ENCODE measurements around the gene SND1. TPM values are rescaled to one million over a fixed set of nuclear protein-coding genes. Genes with fewer than 3 reads are reported as not detected.

The SND1 gene
- total RNA-seq, 3 donors from 2014 or later = 260 to 267 (median 267) TPM

DNA sequence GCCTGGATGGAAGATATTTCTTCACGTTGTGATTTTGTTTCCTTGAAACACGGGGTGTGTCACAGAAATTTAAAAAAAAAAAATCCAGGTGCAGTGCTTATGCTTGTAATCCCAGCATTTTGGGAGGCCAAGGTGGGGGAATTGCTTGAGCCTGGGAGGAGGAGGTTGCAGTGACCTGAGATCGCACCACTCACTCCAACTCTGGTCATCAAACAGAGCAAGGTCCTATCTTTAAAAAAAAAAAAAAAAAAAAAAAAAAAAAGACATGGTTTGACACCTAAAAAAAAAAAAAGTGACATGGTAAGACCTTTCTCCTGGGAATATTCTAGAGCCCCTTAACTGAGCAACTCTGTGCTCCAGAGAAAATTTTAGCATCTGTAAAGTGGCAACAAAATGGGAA is 388.2 kb downstream of the SND1 start:
- Mint-ChIP-seq H3K9me3 (no peaks in the 10 kb centered on the region), H3K4me1 (ENCODE audit: low read depth) (peaks cover 13% of the 10 kb centered on the region), H3K27me3 (ENCODE audit: low read depth) (no peaks in the 10 kb centered on the region), H3K36me3 (ENCODE audit: insufficient read depth) (peaks cover 8% of the 10 kb centered on the region), H3K4me3 (no peak overlapping the region)
- no peak for ATAC-seq
- DNase-seq = no peak

DNA sequence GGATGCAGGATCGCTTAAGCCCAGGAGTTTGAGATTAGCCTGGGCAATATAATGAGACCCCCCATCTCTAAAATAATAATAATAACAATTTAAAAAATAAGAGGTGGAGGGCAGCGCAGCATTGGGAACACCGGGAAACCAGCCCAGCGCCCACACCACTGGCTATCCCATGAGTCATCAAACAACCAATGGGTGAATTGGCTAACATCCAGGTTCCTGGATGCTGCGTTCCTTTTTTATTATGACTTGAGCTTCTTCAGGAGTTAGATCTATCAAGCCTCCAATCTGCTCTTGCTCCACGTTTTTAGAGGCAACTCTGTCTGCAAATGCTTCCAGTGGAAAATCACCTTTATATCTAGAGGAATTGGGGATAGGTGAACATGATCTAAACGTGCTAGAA is 389.2 kb downstream of the SND1 start:
- no peak for DNase-seq
- Mint-ChIP-seq H3K9me3 (no peaks in the 10 kb centered on the region), H3K36me3 (ENCODE audit: insufficient read depth) (peaks cover 8% of the 10 kb centered on the region), H3K4me1 (ENCODE audit: low read depth) (peaks cover 13% of the 10 kb centered on the region), H3K27me3 (ENCODE audit: low read depth) (no peaks in the 10 kb centered on the region), H3K4me3 (no peak overlapping the region)
- ATAC-seq = no peak

DNA sequence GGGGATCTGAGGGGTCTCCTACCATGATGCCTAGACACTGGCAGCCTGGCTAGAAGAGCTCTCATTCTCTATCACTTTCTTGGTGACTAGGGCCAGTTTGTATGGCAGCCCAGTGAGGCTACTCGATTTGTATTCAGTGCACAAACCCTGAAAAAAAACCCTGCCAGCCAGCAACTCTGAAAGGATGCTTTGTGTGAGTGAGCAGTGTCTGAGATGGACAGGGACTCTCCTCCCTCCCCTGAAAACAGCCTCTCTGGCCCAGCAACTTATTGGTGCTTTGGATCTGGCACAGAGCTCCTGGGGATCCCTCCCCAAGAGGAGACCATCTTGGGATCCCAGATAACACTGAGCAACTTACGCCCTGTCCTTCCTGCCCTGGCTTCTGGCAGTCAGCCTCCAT is 390.0 kb downstream of the SND1 start:
- DNase-seq (no peak), ATAC-seq (no peak)
- peaks cover 13% of the 10 kb centered on the region for H3K4me1 Mint-ChIP-seq (ENCODE audit: low read depth)

DNA sequence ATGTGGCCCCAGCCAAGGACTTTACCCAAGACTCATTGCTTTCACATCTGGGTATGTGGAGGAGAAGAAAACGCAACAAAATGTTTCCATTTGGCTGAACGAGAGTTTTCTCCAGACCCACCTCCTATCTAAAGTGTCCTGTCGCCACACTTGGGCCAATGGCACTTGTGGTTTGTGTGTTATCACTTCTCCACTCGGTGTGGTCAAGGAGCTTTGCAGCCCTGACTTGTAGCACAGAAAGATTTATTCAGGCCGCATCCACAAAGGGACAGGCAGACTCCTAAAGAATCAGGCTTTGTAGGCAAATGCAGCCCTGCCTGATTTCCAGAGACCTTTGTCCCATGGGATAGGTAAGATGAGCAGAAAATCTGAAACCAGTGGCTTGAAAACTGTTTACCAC is 392.1 kb downstream of the SND1 start:
- peaks cover 7% of the 10 kb centered on the region for H3K36me3 Mint-ChIP-seq (ENCODE audit: insufficient read depth)
- peaks cover 14% of the 10 kb centered on the region for H3K4me1 Mint-ChIP-seq (ENCODE audit: low read depth)
- H3K9me3 Mint-ChIP-seq = no peaks in the 10 kb centered on the region
- DNase-seq (no peak), ATAC-seq (no peak)
- no peaks in the 10 kb centered on the region for H3K27me3 Mint-ChIP-seq (ENCODE audit: low read depth)
- H3K4me3 Mint-ChIP-seq = no peak overlapping the region

More for the DNA sequence above, 390.0 kb downstream of the SND1 start:
- Mint-ChIP-seq H3K27me3 (ENCODE audit: low read depth) (no peaks in the 10 kb centered on the region), H3K36me3 (ENCODE audit: insufficient read depth) (peaks cover 8% of the 10 kb centered on the region), H3K4me3 (no peak overlapping the region), H3K9me3 (no peaks in the 10 kb centered on the region)

DNA sequence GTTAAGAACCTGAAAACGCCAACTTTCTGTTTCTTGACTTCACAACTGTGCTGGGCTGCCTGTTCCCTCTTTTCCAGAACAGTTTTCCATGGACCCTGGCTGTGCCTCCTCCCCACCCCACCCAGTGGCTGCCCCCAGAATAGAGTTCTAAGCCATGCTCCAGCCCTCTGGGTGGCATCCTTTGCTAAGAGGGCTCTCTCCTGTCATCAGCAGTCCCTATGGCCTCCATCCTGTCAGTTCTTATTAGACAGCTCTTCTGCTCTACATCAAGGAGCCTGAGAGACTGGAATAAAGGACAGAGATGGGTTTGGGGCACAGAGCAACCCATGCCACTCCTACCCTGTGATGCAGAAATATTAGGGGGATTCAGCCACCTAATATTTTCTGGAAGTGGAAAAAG is 393.2 kb downstream of the SND1 start:
- Mint-ChIP-seq H3K9me3 (no peaks in the 10 kb centered on the region), H3K36me3 (ENCODE audit: insufficient read depth) (peaks cover 8% of the 10 kb centered on the region), H3K27me3 (ENCODE audit: low read depth) (no peaks in the 10 kb centered on the region), H3K4me3 (no peak overlapping the region), H3K4me1 (ENCODE audit: low read depth) (peaks cover 19% of the 10 kb centered on the region)
- DNase-seq (no peak), ATAC-seq (no peak)

DNA sequence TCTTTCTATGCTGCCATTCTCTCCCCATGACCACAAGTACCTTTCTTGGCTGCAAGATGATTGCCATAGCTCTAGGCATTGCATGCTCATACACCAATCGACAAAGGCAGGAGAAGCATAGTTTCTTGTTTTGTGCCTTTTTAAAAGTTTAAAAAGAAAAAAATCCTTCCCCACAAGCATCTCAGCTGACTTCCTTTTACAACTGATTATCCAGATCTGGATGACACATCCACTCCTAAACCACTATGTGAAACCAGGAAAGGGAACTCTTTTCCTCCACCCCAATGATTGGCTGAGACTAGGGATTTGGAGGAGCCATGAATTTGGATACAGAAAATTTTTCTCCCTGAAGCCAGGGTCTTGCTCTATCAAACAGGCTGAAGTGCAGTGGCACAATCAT is 393.8 kb downstream of the SND1 start:
- ATAC-seq (no peak), DNase-seq (no peak)
- peaks cover 8% of the 10 kb centered on the region for H3K36me3 Mint-ChIP-seq (ENCODE audit: insufficient read depth)
- H3K4me3 Mint-ChIP-seq = no peak overlapping the region
- H3K4me1 Mint-ChIP-seq (ENCODE audit: low read depth) = peaks cover 21% of the 10 kb centered on the region
- H3K9me3 Mint-ChIP-seq = no peaks in the 10 kb centered on the region
- H3K27me3 Mint-ChIP-seq (ENCODE audit: low read depth) = no peaks in the 10 kb centered on the region

DNA sequence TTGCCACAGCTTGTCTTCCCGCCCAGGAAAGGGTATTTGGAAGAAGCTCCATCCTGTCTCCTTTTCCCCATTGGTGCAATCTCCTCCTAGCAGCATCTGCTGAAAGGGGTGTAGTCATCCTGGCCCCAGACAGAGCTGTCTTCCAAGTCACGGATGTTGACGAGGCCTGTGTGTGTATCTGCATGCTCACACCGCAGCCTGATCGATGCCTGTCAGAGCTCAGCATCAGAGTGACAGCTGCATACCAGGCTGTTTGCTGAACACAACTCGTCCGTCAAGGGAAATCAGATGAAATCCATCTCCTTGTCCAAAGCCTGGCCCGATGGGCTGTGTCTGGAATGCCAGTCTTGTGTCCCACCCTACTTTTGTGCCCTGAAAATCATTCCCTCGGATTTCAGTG is 400.4 kb downstream of the SND1 start:
- Mint-ChIP-seq H3K27me3 (ENCODE audit: low read depth) (no peaks in the 10 kb centered on the region), H3K4me3 (no peak overlapping the region), H3K36me3 (ENCODE audit: insufficient read depth) (peaks cover 13% of the 10 kb centered on the region), H3K4me1 (ENCODE audit: low read depth) (peaks cover 39% of the 10 kb centered on the region), H3K9me3 (no peaks in the 10 kb centered on the region)
- DNase-seq (no peak), ATAC-seq (no peak)

DNA sequence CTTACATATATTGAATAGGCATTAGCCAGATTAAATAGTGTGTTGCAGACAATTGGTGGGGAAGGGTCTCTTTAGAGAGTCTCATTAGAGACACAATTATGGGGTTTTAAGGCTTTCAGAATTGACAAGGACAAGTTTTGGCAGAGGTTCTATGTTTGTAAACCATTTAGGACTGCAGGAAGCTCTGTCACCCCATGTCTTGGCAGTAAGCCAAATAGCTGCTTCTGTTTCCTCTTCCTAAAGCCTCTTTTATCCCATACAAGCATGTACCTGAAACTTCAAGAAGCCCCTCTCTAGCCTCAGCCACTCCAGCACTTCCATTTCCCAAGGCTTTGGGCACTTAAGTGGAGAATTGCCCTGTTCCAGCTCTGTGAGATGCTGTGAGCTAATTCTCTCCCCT is 401.0 kb downstream of the SND1 start:
- Mint-ChIP-seq H3K9me3 (no peaks in the 10 kb centered on the region), H3K4me3 (no peak overlapping the region), H3K4me1 (ENCODE audit: low read depth) (peaks cover 45% of the 10 kb centered on the region), H3K36me3 (ENCODE audit: insufficient read depth) (peaks cover 14% of the 10 kb centered on the region), H3K27me3 (ENCODE audit: low read depth) (no peaks in the 10 kb centered on the region)
- DNase-seq (no peak), ATAC-seq (no peak)

DNA sequence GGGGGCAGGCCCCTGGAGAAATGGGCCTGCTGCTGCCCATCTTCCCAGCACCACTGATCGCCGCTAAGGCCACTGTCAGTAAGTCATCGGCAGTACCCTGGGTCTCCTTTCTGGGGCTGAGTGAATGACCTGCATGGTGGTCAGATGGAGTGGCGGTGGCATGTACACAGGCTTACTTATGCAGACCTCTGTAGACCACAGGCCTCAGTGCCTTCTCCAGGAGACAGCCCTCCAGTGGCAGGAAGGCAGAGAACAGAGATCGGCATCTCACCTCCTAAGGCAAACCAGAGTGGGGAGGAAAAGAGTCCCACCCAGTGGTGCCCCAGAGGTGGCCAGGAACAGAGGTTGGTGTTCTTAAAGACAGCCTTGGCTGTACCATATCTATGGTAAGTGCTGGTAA is 402.0 kb downstream of the SND1 start:
- no peaks in the 10 kb centered on the region for H3K9me3 Mint-ChIP-seq
- peaks cover 53% of the 10 kb centered on the region for H3K4me1 Mint-ChIP-seq (ENCODE audit: low read depth)
- H3K27me3 Mint-ChIP-seq (ENCODE audit: low read depth) = no peaks in the 10 kb centered on the region
- DNase-seq = no peak
- ATAC-seq = no peak
- peaks cover 14% of the 10 kb centered on the region for H3K36me3 Mint-ChIP-seq (ENCODE audit: insufficient read depth)
- no peak overlapping the region for H3K4me3 Mint-ChIP-seq

DNA sequence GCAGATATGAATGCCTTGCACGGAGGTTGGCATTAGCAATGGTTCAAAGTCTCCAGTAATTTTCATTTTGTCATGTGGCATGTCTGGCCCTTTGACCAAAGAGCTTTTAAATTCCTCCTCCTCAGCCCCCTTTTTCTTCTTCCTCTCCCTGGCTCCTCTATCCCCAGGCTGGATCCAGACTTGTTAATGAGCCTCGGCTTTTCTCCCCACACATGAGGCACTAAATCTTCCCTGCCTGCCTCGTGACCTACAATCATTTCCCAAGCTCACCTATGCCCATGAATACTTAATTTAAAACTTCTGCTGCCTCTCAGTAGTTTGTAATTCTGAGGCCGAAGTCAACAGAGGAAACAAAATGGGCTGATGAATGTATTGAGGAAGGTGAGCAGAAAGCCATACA is 402.5 kb downstream of the SND1 start:
- no peak for ATAC-seq
- H3K4me1 Mint-ChIP-seq (ENCODE audit: low read depth) = peaks cover 58% of the 10 kb centered on the region
- no peak overlapping the region for H3K4me3 Mint-ChIP-seq
- DNase-seq = no peak
- no peaks in the 10 kb centered on the region for H3K9me3 Mint-ChIP-seq
- H3K27me3 Mint-ChIP-seq (ENCODE audit: low read depth) = no peaks in the 10 kb centered on the region
- peaks cover 12% of the 10 kb centered on the region for H3K36me3 Mint-ChIP-seq (ENCODE audit: insufficient read depth)

DNA sequence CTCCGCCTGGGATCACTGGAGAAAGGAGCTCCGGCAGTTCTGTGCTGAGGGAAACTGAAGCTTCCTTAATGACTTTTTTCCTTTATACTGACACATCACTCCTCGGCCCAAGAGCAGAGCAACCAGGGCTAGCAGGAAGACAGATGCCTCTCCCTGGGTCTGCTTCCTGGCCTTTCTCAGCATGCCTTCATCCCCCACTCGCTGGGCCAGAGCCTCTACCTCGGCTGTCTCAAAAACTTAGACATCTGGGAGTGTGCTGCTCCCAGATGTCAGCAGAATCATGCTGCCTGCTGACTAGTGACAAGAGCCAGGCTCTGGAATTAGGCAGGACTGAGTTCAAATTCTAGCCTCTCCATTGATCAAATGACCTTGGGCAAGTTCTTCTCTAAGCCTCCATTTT is 403.6 kb downstream of the SND1 start:
- no peak for DNase-seq
- Mint-ChIP-seq H3K27me3 (ENCODE audit: low read depth) (no peaks in the 10 kb centered on the region), H3K4me3 (no peak overlapping the region), H3K36me3 (ENCODE audit: insufficient read depth) (peaks cover 12% of the 10 kb centered on the region), H3K9me3 (no peaks in the 10 kb centered on the region), H3K4me1 (ENCODE audit: low read depth) (peaks cover 62% of the 10 kb centered on the region)
- no peak for ATAC-seq

DNA sequence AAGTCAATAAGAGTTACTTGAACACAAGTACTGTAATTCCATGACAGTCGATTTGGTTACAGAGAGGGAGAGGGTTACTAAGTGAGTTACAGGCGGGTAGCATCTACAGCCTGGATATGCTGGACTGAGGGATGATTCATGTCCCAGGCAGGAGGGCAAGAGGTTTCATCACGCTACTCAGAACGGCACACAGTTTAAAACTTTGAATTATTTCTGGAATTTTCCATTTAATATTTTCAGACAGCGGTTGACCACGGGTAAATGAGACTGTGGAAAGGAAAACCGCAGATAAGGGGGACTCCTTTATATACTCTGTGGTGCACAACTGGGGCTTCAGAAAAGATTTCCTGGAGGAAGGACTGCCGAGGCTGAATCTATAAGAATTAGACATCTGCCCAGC is 404.9 kb downstream of the SND1 start:
- DNase-seq = no peak
- Mint-ChIP-seq H3K4me1 (ENCODE audit: low read depth) (peaks cover 58% of the 10 kb centered on the region), H3K9me3 (no peaks in the 10 kb centered on the region), H3K27me3 (ENCODE audit: low read depth) (no peaks in the 10 kb centered on the region), H3K4me3 (no peak overlapping the region), H3K36me3 (ENCODE audit: insufficient read depth) (peaks cover 12% of the 10 kb centered on the region)
- no peak for ATAC-seq

DNA sequence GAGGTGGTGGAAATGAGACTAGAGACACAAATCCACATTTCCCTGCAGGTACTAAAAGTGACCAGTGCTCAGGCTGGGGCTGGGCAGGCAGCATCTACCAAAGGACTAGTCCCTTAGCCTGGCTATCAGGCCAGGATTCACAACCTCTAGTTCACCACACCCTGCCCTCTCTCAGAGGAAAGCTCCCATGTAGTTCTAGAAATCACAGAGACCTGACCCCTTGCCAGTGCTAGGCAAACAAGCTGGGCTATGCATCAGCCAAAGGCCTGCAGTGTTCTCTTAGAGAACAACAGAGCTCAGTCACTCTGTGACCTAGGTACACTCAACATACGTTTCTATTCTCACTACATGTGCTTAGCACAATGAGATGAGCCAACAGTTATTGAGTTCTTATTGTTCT is 405.9 kb downstream of the SND1 start:
- Mint-ChIP-seq H3K36me3 (ENCODE audit: insufficient read depth) (peaks cover 12% of the 10 kb centered on the region), H3K4me3 (no peak overlapping the region), H3K27me3 (ENCODE audit: low read depth) (no peaks in the 10 kb centered on the region), H3K4me1 (ENCODE audit: low read depth) (peaks cover 50% of the 10 kb centered on the region), H3K9me3 (no peaks in the 10 kb centered on the region)
- ATAC-seq = peak; percentile 27 to 54
- DNase-seq = no peak

DNA sequence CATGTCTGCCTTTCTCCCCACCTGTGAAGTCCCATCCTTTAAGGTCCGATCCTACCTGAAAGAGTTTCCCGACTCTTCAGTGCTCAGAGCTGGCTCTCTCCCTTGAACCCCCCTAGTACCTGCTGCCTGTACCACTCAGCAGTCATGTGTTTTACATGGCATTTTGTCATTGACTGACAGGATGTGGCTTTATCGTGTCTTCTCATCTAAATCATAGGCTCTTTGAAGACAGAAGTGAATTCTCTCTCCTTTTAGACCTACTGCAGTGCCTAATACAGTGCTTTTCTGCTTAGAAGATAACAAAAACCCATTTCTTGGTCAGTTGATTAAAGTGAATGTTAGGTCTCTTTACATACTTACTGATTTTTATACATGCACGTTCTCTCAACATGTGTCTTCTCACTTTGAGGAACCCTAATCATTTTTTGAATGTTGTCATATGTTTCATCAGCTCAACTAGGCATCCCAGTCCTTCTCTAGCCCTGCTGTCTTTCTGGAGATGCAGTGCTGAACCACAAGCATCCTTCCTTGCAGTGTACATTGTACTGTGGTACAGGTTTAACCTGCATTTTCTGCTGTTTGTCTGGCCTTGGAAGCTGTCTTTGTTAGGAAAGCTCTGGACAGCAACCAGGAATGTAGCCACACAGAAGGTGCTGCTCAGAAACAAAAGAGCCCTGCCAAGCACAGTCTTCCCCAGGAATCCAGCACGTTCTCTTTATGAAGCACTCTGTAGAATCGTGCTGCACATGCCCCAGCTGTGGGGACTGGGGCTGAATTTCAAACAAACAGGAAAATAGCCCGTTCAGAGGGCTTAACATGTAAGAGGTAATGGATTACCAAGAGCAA is 407.4 kb downstream of the SND1 start:
- Mint-ChIP-seq H3K4me3 (peak overlapping the region; percentile 14), H3K36me3 (ENCODE audit: insufficient read depth) (peaks cover 19% of the 10 kb centered on the region), H3K27me3 (ENCODE audit: low read depth) (no peaks in the 10 kb centered on the region), H3K4me1 (ENCODE audit: low read depth) (peaks cover 52% of the 10 kb centered on the region), H3K9me3 (no peaks in the 10 kb centered on the region)
- ATAC-seq = peak; percentile 59 to 66
- DNase-seq = no peak

DNA sequence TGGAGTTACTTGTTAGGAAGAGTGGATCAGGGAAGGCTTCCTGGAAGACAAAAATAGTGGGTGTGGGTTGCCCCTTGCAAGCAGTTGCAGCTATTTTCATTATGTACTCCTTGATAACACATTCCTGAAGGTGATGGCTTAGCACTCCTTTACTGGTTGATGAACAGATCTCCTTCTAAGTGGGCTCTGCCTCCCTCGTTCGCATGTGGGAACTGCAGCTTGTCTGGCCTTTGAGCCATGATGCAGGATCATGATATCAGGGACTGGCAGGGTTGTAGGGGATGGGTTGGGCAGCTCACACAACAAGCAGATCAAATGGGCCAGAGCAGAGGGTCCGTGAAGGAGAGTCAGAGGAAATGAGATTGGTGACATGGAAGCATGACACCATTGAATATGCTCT is 408.0 kb downstream of the SND1 start:
- ATAC-seq (no peak), DNase-seq (no peak)
- H3K9me3 Mint-ChIP-seq = no peaks in the 10 kb centered on the region
- no peaks in the 10 kb centered on the region for H3K27me3 Mint-ChIP-seq (ENCODE audit: low read depth)
- H3K4me3 Mint-ChIP-seq = no peak overlapping the region
- H3K36me3 Mint-ChIP-seq (ENCODE audit: insufficient read depth) = peaks cover 20% of the 10 kb centered on the region
- H3K4me1 Mint-ChIP-seq (ENCODE audit: low read depth) = peaks cover 53% of the 10 kb centered on the region
